Cardiac fibroblast (primary cell): Measurements from ENCODE around the gene C14orf119.

ENCODE experiments used
- DNase-seq, 2 donors: peaks; one replicate each; pipeline versions ENCODE4 v3.0.0 to v3.0.0-alpha.2; 2010; ENCODE audit warnings: low read depth in 2 of 2
- H3K4me3 ChIP-seq, 2 donors: replicated peaks in 1 of 2; 1 replicate in 1 of 2; 2 replicates in 1 of 2; pipeline ENCODE4 v1.5.1; 2011; ENCODE audit warnings: low read depth in 2 of 2, low read length in 2 of 2, mild to moderate bottlenecking in 2 of 2, moderate library complexity in 1 of 2
- TF ChIP-seq, protein P1 (sequence below): IDR thresholded peaks from one replicate; pipeline ENCODE4 v1.5.1; 2011; ENCODE audit warnings: low read depth, mild to moderate bottlenecking, low read length, inconsistent platforms

C14orf119 gene

GRCh38 chr14:23077962-23078361 is 17.3 kb upstream of the C14orf119 start:
- TF ChIP-seq, protein P1, sequence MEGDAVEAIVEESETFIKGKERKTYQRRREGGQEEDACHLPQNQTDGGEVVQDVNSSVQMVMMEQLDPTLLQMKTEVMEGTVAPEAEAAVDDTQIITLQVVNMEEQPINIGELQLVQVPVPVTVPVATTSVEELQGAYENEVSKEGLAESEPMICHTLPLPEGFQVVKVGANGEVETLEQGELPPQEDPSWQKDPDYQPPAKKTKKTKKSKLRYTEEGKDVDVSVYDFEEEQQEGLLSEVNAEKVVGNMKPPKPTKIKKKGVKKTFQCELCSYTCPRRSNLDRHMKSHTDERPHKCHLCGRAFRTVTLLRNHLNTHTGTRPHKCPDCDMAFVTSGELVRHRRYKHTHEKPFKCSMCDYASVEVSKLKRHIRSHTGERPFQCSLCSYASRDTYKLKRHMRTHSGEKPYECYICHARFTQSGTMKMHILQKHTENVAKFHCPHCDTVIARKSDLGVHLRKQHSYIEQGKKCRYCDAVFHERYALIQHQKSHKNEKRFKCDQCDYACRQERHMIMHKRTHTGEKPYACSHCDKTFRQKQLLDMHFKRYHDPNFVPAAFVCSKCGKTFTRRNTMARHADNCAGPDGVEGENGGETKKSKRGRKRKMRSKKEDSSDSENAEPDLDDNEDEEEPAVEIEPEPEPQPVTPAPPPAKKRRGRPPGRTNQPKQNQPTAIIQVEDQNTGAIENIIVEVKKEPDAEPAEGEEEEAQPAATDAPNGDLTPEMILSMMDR: no peak
- no peak overlapping the region for H3K4me3 ChIP-seq
- DNase-seq: peak in 1 of 2 donors; percentile 58

- no peak overlapping the region for H3K4me3 ChIP-seq
- TF ChIP-seq, protein P1: no peak
- DNase-seq: peak; percentile 95 to 98
These were observed 16.6 kb upstream of the C14orf119 start for GRCh38 chr14:23078692-23079116.

GRCh38 chr14:23079716-23080115 is 15.6 kb upstream of the C14orf119 start:
- TF ChIP-seq, protein P1: no peak

GRCh38 chr14:23080474-23080873 is 14.8 kb upstream of the C14orf119 start:
- TF ChIP-seq, protein P1: no peak
- DNase-seq: no peak
- no peak overlapping the region for H3K4me3 ChIP-seq

More at GRCh38 chr14:23079716-23080115, 15.6 kb upstream of the C14orf119 start:
- no peak overlapping the region for H3K4me3 ChIP-seq
- DNase-seq: peak in 1 of 2 donors; percentile 40

GRCh38 chr14:23085458-23085857 is 9.8 kb upstream of the C14orf119 start:
- no peak overlapping the region for H3K4me3 ChIP-seq
- DNase-seq: peak; percentile 24 to 63
- TF ChIP-seq, protein P1: no peak

DNA sequence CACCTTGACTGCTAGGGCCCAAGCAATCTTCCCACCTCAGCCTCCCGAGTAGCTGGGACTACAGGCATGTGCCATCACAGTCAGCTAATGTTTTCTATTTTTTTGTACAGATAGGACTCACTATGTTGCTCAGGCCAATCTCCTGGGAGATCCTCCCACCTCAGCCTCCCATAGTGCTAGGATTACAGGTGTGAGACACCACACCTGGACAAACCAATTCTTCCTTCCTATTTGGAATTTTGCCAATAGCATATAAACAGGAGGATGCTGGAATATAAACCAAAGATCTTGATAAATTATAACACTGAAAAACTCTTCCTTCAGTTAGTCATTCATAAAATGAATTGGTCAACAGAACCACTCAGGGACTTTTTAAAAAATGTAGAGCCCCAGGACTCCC is 8.7 kb upstream of the C14orf119 start:
- H3K4me3 ChIP-seq: no peak overlapping the region
- TF ChIP-seq, protein P1: no peak
- no peak for DNase-seq

- no peak for DNase-seq
- TF ChIP-seq, protein P1: no peak
- no peak overlapping the region for H3K4me3 ChIP-seq
These were observed 5.6 kb upstream of the C14orf119 start for GRCh38 chr14:23089498-23090253.
